B cell (primary cell): ENCODE data around the gene PGBD5. TPM values are rescaled to one million over a fixed set of nuclear protein-coding genes. Genes with fewer than 3 reads are reported as not detected.

Experiments used
- ATAC-seq: fragments of 200-7000 bp; cut with Tn5 transposase; one replicate; pipeline ENCODE4 v1.10.0; 2021; ENCODE audit warnings: low read depth, mild to moderate bottlenecking, moderate number of reproducible peaks, moderate library complexity
- CTCF ChIA-PET: fragments of 350-600 bp; sonication (Branson Sonifier 250); formaldehyde crosslinking; loops from one replicate; lab custom pipeline; 2021; ENCODE audit warnings: antibody characterized with exemption, inconsistent platforms; lab: Charles Lee
- POLR2A ChIA-PET: fragments of 350-600 bp; sonication (Branson Sonifier 250); formaldehyde crosslinking; loops from one replicate; lab custom pipeline; 2021; ENCODE audit warnings: antibody characterized with exemption; lab: Charles Lee
- DNase-seq: peaks from one replicate; pipeline ENCODE4 v3.0.0; 2013
- H2AFZ ChIP-seq: 2 replicates; pipeline ENCODE4 v1.6.1; 2012; ENCODE audit warnings: mild to moderate bottlenecking, low read depth, low read length; ENCODE audit not compliant: insufficient read depth, poor library complexity, severe bottlenecking
- H3K27ac ChIP-seq, 2 donors: 1 replicate in 1 of 2; 2 replicates in 1 of 2; pipeline ENCODE4 v1.5.1; 2012 to 2013; ENCODE audit warnings: low read length in 2 of 2, mild to moderate bottlenecking in 2 of 2, moderate library complexity in 1 of 2
- H3K27me3 ChIP-seq, 4 experiments: fragments of 200-600 bp in 1 of 4; sonication (generic) in 1 of 4; replicated peaks in 1 of 4; 1 replicate in 2 of 4; 2 replicates in 2 of 4; pipeline versions ENCODE4 v1.6.1 to v1.7.0; 2013 to 2016; ENCODE audit warnings: low read length in 3 of 4, mild to moderate bottlenecking in 2 of 4, mixed read lengths in 1 of 4, moderate library complexity in 1 of 4; ENCODE audit not compliant: insufficient read depth in 4 of 4, control insufficient read depth in 3 of 4; ENCODE audit errors: control extremely low read depth in 1 of 4
- H3K36me3 ChIP-seq, 2 experiments: replicated peaks in 1 of 2; 1 replicate in 1 of 2; 2 replicates in 1 of 2; pipeline versions ENCODE4 v1.6.1 to v1.7.1; 2013; ENCODE audit warnings: low read length in 1 of 2; ENCODE audit not compliant: insufficient read depth in 2 of 2, control insufficient read depth in 1 of 2; ENCODE audit errors: control extremely low read depth in 1 of 2, extremely low read depth in 1 of 2
- H3K4me1 ChIP-seq, 2 donors: fragments of 200-600 bp in 1 of 2; sonication (generic) in 1 of 2; 1 replicate in 1 of 2; 2 replicates in 1 of 2; pipeline versions ENCODE4 v1.5.1 to v1.6.1; 2013 to 2017; ENCODE audit warnings: low read length in 2 of 2; ENCODE audit not compliant: control insufficient read depth in 2 of 2, insufficient read depth in 2 of 2
- H3K4me2 ChIP-seq: replicated peaks from 2 replicates; pipeline ENCODE3; 2012; ENCODE audit warnings: mild to moderate bottlenecking, low read depth, low read length; ENCODE audit not compliant: poor library complexity, severe bottlenecking
- H3K4me3 ChIP-seq, 5 experiments: fragments of 200-600 bp in 1 of 5; sonication (generic) in 1 of 5; 1 replicate in 3 of 5; 2 replicates in 2 of 5; pipeline versions ENCODE4 v1.5.1 to v1.7.0; 2011 to 2016; ENCODE audit warnings: low read length in 4 of 5, mild to moderate bottlenecking in 4 of 5, low read depth in 2 of 5, control low read depth in 1 of 5, moderate library complexity in 1 of 5; ENCODE audit not compliant: insufficient read depth in 1 of 5; ENCODE audit errors: control extremely low read depth in 1 of 5, extremely low read depth in 1 of 5
- H3K79me2 ChIP-seq: fragments of 200-600 bp; sonication (generic); one replicate; pipeline ENCODE4 v1.6.0; 2016; ENCODE audit warnings: low read length; ENCODE audit not compliant: control insufficient read depth, insufficient read depth
- H3K9ac ChIP-seq: fragments of 200-600 bp; sonication (generic); 2 replicates; pipeline ENCODE4 v1.6.1; 2017; ENCODE audit warnings: mild to moderate bottlenecking, low read length, moderate library complexity
- H3K9me3 ChIP-seq, 3 donors: one replicate each; pipeline versions ENCODE4 v1.6.1 to v1.7.1; 2013; ENCODE audit warnings: low read length in 2 of 3; ENCODE audit not compliant: control insufficient read depth in 2 of 3, insufficient read depth in 1 of 3; ENCODE audit errors: control extremely low read depth in 1 of 3
- H4K20me1 ChIP-seq: 2 replicates; pipeline ENCODE4 v1.6.0; 2012; ENCODE audit warnings: mild to moderate bottlenecking, low read length; ENCODE audit not compliant: insufficient read depth, control insufficient read depth, poor library complexity, severe bottlenecking
- H3K27ac Mint-ChIP-seq: one replicate; pipeline ENCODE4 v1.8.0; 2021; ENCODE audit warnings: mixed read lengths
- H3K27me3 Mint-ChIP-seq: one replicate; pipeline ENCODE4 v1.8.0; 2021; ENCODE audit warnings: mixed read lengths
- H3K4me1 Mint-ChIP-seq: one replicate; pipeline ENCODE4 v1.8.0; 2021; ENCODE audit warnings: mixed read lengths
- H3K4me3 Mint-ChIP-seq: one replicate; pipeline ENCODE4 v1.8.0; 2021; ENCODE audit warnings: mixed read lengths
- H3K9me3 Mint-ChIP-seq: one replicate; pipeline ENCODE4 v1.8.0; 2022; ENCODE audit warnings: mixed read lengths; ENCODE audit not compliant: insufficient read depth
- EZH2 ChIP-seq: IDR thresholded peaks from 2 replicates; pipeline ENCODE4 v1.6.1; 2012; ENCODE audit warnings: borderline replicate concordance, low read depth, mild to moderate bottlenecking, moderate library complexity, low read length; ENCODE audit not compliant: insufficient read depth, poor library complexity, severe bottlenecking
- WGBS: methylation state at CpG from one replicate; pipeline ENCODE4 v1.1.5; 2013; ENCODE audit warnings: missing lambda C conversion rate; ENCODE audit not compliant: insufficient coverage; 5-methylcytosine and 5-hydroxymethylcytosine counted together
- intact Hi-C: fragments of 100-400 bp; cut with micrococcal nuclease; formaldehyde crosslinking; loops from one replicate; pipeline ENCODE4 v1.10.0; 2022
- polyA plus RNA-seq: library from polyadenylated mRNA; depleted of rRNA; stranded (reverse); fragments of >200 nt; gene quantifications from 2 replicates; pipeline ENCODE4 v1.2.3, GENCODE V29; 2012
- total RNA-seq, 2 donors: library from RNA; stranded (reverse); fragments of 120-200 nt in 1 of 2; gene quantifications; 1 replicate in 1 of 2; 2 replicates in 1 of 2; pipeline versions ENCODE4 v1.2.3 to v1.2.4, GENCODE V29; 2013 to 2022
- TF ChIP-seq, protein P1 (sequence below): fragments of 200-600 bp; IDR thresholded peaks from one replicate; pipeline ENCODE4 v1.8.0; 2022; ENCODE audit warnings: antibody characterized with exemption, mild to moderate bottlenecking

The PGBD5 gene
- total and polyA plus RNA-seq, 2 donors (not counting 1 experiment from before 2014, with no cell fraction given): 0.07 TPM; not detected in 1

- Histone ChIP-seq H2AFZ (no peak overlapping the region), H3K27ac (no peak overlapping the region), H3K4me3 (no peak overlapping the region), H3K79me2 (no peaks in the 10 kb centered on the region), H3K9me3 (no peaks in the 10 kb centered on the region), H4K20me1 (no peaks in the 10 kb centered on the region), H3K4me1 (no peaks in the 10 kb centered on the region), H3K9ac (no peak overlapping the region), H3K27me3 (peaks cover 0 to 8% (median 0%) of the 10 kb centered on the region in 4 experiments), H3K36me3 (no peaks in the 10 kb centered on the region), H3K4me2 (no peak overlapping the region)
- no peaks in the 10 kb centered on the region for H3K4me1 Mint-ChIP-seq
- peaks cover 37% of the 10 kb centered on the region for H3K27me3 Mint-ChIP-seq
- CTCF ChIA-PET: no interaction called here
- intact Hi-C loops: no loop called here
- TF ChIP-seq, protein P1, sequence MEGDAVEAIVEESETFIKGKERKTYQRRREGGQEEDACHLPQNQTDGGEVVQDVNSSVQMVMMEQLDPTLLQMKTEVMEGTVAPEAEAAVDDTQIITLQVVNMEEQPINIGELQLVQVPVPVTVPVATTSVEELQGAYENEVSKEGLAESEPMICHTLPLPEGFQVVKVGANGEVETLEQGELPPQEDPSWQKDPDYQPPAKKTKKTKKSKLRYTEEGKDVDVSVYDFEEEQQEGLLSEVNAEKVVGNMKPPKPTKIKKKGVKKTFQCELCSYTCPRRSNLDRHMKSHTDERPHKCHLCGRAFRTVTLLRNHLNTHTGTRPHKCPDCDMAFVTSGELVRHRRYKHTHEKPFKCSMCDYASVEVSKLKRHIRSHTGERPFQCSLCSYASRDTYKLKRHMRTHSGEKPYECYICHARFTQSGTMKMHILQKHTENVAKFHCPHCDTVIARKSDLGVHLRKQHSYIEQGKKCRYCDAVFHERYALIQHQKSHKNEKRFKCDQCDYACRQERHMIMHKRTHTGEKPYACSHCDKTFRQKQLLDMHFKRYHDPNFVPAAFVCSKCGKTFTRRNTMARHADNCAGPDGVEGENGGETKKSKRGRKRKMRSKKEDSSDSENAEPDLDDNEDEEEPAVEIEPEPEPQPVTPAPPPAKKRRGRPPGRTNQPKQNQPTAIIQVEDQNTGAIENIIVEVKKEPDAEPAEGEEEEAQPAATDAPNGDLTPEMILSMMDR: no peak
- TF ChIP-seq EZH2: no peak
- POLR2A ChIA-PET: no interaction called here
- H3K9me3 Mint-ChIP-seq: no peaks in the 10 kb centered on the region
- DNase-seq (no peak), ATAC-seq (no peak)
- no peak overlapping the region for H3K27ac Mint-ChIP-seq
- no peak overlapping the region for H3K4me3 Mint-ChIP-seq
- 82% methylated on average over 2 of the region's 6 CpGs for WGBS
Observed at GRCh38 chr1:230413061-230413460, 13.1 kb downstream of the PGBD5 start.

DNA sequence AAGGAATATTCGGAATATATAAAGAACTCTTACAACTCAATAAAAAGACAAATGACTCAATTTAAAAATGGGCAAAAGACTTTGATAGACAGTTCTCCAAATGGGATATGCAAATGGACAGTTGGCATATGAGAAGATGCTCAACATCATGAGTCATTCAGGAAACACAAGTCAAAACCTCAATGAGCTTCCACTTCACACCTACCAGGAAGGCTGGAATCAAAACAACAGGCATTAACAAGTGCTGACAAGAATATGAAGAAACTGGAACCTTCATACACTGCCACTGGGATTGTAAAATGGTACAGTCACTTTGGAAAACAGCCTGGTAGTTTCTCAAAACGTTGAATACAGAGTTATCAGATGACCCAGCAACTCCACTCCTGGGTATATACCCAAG, 17.2 kb downstream of the PGBD5 start:
- no peaks in the 10 kb centered on the region for H3K9me3 Mint-ChIP-seq
- Histone ChIP-seq H3K27ac (no peak overlapping the region), H3K9ac (no peak overlapping the region), H3K27me3 (no peaks in the 10 kb centered on the region), H3K4me3 (no peak overlapping the region), H3K4me1 (no peaks in the 10 kb centered on the region), H4K20me1 (no peaks in the 10 kb centered on the region), H3K36me3 (no peaks in the 10 kb centered on the region), H3K9me3 (no peaks in the 10 kb centered on the region), H3K4me2 (no peak overlapping the region), H3K79me2 (no peaks in the 10 kb centered on the region), H2AFZ (no peak overlapping the region)
- no peak for ATAC-seq
- POLR2A ChIA-PET: no interaction called here
- H3K27me3 Mint-ChIP-seq: peaks cover 12% of the 10 kb centered on the region
- no peaks in the 10 kb centered on the region for H3K4me1 Mint-ChIP-seq
- no peak overlapping the region for H3K4me3 Mint-ChIP-seq
- no peak for TF ChIP-seq EZH2
- TF ChIP-seq, protein P1: no peak
- CTCF ChIA-PET: no interaction called here
- no peak overlapping the region for H3K27ac Mint-ChIP-seq
- WGBS: 33% methylated on average over 1 of the region's 2 CpGs
- intact Hi-C loops: no loop called here
- DNase-seq: no peak
